Measurements from ENCODE around the gene RAP1A. TPM values are rescaled to one million over a fixed set of nuclear protein-coding genes. Genes with fewer than 3 reads are reported as not detected.

The RAP1A gene

Small RNA genes within 50 kb of the gene (small RNA-seq; reads per million reads assigned to genes)
- gene INKA2 (ENCODE audit: low read depth) (1.2 reads per million), gene RNU6-151P (ENCODE audit: low read depth) (not detected)

All from mesenchymal stem cell (in vitro differentiated cells and primary cell).